KOPT-K1 (cell line): ENCODE measurements around the gene NFIC.
"Not testable (repeated sequence)": the region's sequence is repeated elsewhere in the genome, so short reads cannot be mapped to it uniquely, and the experiment has no call there.

ENCODE experiments used
- H3K27ac ChIP-seq: fragments of 200-600 bp; sonication (generic); 2 replicates; pipeline ENCODE4 v1.5.1; 2016; ENCODE audit warnings: antibody characterized with exemption, mild to moderate bottlenecking, low read depth, low read length; ENCODE audit not compliant: poor library complexity, severe bottlenecking
- H3K36me3 ChIP-seq: fragments of 200-600 bp; sonication (generic); 2 replicates; pipeline ENCODE4 v1.5.1; 2017; ENCODE audit warnings: antibody characterized with exemption, mild to moderate bottlenecking, low read length, moderate library complexity; ENCODE audit not compliant: insufficient read depth
- H3K9me3 ChIP-seq: fragments of 200-600 bp; sonication (generic); 2 replicates; pipeline ENCODE4 v1.5.1; 2017; ENCODE audit warnings: antibody characterized with exemption, low read length, mild to moderate bottlenecking; ENCODE audit not compliant: insufficient read depth, poor library complexity, severe bottlenecking

The NFIC gene

GRCh38 chr19:3365836-3366752 lies at the start of gene NFIC:
NFIC (plus strand) TSS chr19:3366583; CDS start chr19:3366637, 54 bp downstream.
- Histone ChIP-seq H3K9me3 (no peaks in the 10 kb centered on the region), H3K36me3 (no peaks in the 10 kb centered on the region), H3K27ac (no peak within 1 kb of the TSS)

- Histone ChIP-seq H3K9me3 (no peaks in the 10 kb centered on the region), H3K36me3 (no peaks in the 10 kb centered on the region), H3K27ac (no peak overlapping the region)
Measured at GRCh38 chr19:3316659-3317207, 49.6 kb upstream of the NFIC start.

- H3K27ac ChIP-seq: no peak overlapping the region
- H3K9me3 ChIP-seq: no peaks in the 10 kb centered on the region
- no peaks in the 10 kb centered on the region for H3K36me3 ChIP-seq
Measured at GRCh38 chr19:3319643-3320353, 46.6 kb upstream of the NFIC start.

GRCh38 chr19:3320354-3320670 lies 46.1 kb upstream of the NFIC start:
- H3K9me3 ChIP-seq: no peaks in the 10 kb centered on the region

GRCh38 chr19:3320853-3321252 lies 45.5 kb upstream of the NFIC start:
- H3K27ac ChIP-seq: no peak overlapping the region
- no peaks in the 10 kb centered on the region for H3K36me3 ChIP-seq
- no peaks in the 10 kb centered on the region for H3K9me3 ChIP-seq

More at GRCh38 chr19:3320354-3320670, 46.1 kb upstream of the NFIC start:
- Histone ChIP-seq H3K36me3 (no peaks in the 10 kb centered on the region), H3K27ac (no peak overlapping the region)

- no peaks in the 10 kb centered on the region for H3K9me3 ChIP-seq
- H3K27ac ChIP-seq: no peak overlapping the region
- H3K36me3 ChIP-seq: no peaks in the 10 kb centered on the region
Measured at GRCh38 chr19:3321696-3322095, 44.7 kb upstream of the NFIC start.

- no peaks in the 10 kb centered on the region for H3K9me3 ChIP-seq
- H3K36me3 ChIP-seq: no peaks in the 10 kb centered on the region
- H3K27ac ChIP-seq: no peak overlapping the region
Measured at GRCh38 chr19:3322199-3322978, 44.0 kb upstream of the NFIC start.

GRCh38 chr19:3323026-3323425 lies 43.4 kb upstream of the NFIC start:
- Histone ChIP-seq H3K27ac (no peak overlapping the region), H3K9me3 (no peaks in the 10 kb centered on the region), H3K36me3 (no peaks in the 10 kb centered on the region)

- no peaks in the 10 kb centered on the region for H3K36me3 ChIP-seq
- no peak overlapping the region for H3K27ac ChIP-seq
- H3K9me3 ChIP-seq: no peaks in the 10 kb centered on the region
Measured at GRCh38 chr19:3323658-3324057, 42.7 kb upstream of the NFIC start.

GRCh38 chr19:3324405-3324856 lies 42.0 kb upstream of the NFIC start:
- H3K36me3 ChIP-seq: no peaks in the 10 kb centered on the region
- no peak overlapping the region for H3K27ac ChIP-seq
- no peaks in the 10 kb centered on the region for H3K9me3 ChIP-seq

- H3K36me3 ChIP-seq: no peaks in the 10 kb centered on the region
- no peaks in the 10 kb centered on the region for H3K9me3 ChIP-seq
- H3K27ac ChIP-seq: no peak overlapping the region
Measured at GRCh38 chr19:3325451-3325850, 40.9 kb upstream of the NFIC start.

- no peaks in the 10 kb centered on the region for H3K36me3 ChIP-seq
- no peak overlapping the region for H3K27ac ChIP-seq
- H3K9me3 ChIP-seq: no peaks in the 10 kb centered on the region
Measured at GRCh38 chr19:3328743-3329142, 37.6 kb upstream of the NFIC start.

GRCh38 chr19:3330047-3330446 lies 36.3 kb upstream of the NFIC start:
- Histone ChIP-seq H3K36me3 (no peaks in the 10 kb centered on the region), H3K9me3 (no peaks in the 10 kb centered on the region)

GRCh38 chr19:3332232-3332631 lies 34.2 kb upstream of the NFIC start:
- H3K9me3 ChIP-seq, H3K27ac ChIP-seq, H3K36me3 ChIP-seq: not testable (repeated sequence)

More at GRCh38 chr19:3330047-3330446, 36.3 kb upstream of the NFIC start:
- no peak overlapping the region for H3K27ac ChIP-seq
